Activated gamma-delta T cell (primary cell): ENCODE data around the gene SCFD2.
"Not testable (repeated sequence)": the region's sequence is repeated elsewhere in the genome, so short reads cannot be mapped to it uniquely, and the experiment has no call there.

Experiments used
- DNase-seq: peaks from one replicate; lab custom pipeline; 2025; lab: John Stamatoyannopoulos, UW

SCFD2 gene

DNA sequence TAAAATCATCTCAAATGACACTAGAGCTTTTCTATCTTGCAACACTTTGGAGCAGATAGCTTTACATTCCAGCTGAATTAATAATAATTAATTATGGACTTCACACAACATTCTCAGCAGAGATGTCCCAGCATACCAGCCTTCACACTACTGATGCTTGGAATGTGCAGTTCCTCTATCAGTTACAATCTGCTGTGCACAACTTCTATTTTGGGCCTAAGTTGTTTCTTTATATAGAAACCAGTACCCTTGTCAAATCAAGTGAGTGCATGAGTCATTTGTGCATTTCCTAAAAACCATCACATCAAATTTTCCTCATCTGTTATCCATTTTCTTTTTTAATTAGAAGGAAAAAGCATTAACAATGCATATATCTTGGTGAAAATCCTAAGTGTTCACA is 512.5 kb downstream of the SCFD2 start:
- no peak for DNase-seq

DNA sequence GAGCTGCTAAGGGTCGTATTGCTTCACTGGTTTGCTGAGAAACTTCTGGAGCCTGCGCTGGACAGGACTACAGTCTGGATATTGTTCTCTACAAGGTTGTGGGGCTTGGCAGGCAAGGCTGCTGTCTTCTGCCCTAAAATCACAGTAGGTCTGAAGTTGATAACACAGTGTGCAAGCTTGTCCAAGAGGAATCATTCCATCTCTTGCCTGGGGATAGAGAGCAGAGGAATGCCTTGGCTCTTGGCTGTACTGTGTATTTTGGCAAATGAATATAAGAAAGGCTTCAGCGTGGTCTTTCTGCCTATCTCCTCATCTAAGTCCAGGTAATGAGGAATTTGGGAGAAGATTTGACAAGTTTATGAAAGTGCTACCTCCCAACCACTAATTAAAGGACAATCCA is 513.1 kb downstream of the SCFD2 start:
- no peak for DNase-seq

DNA sequence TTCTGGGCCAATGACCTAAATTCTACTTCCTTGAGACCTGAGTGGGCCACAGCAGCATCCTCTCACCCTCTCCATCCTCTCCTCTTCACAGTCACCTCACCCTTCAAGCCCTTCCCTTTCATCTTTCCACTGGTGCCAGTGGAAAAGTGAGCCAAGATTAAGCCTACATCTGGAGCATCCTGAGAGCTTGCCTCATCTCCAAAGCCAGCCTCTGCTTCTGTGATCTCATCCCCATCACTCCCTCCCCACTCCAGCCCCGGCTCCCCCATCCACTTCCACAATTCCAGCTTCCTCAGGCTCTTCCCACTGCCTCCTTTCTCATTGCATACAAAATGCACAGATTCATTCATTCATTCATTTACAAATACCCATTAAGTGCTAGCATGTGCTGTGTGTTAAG is 513.8 kb downstream of the SCFD2 start:
- no peak for DNase-seq

DNA sequence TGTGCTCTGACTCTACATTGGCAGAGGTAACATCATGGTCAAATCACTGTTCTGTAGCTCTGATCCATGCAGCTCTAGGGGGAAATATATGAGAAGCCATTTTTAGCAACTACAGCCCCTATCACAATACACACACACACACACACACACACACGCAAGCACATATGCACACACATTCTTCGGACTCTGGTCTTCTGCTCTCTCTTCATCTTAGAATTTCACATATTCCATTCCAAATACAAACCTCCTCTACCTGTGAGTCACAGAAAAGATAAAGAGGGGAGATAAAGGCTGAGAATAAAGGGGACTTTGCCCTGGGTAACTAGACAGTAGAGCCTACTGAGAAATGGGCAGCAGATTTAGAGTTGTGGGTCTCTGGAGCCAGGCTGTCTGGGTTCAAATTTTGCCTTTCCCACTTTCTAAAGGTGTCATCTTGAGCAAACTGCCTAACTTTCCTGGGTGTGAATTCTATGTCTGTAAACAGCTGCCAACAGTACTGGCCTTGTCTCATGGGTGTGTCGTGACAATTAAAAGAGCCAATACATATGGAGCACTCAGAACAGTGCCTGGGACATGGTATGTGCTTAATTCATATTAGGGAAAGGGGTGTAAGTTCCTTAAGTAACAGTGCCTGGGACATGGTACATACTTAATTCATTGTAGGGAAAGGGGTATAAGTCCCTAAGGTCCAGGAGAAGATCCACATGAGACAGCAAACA is 515.3 kb downstream of the SCFD2 start:
- no peak for DNase-seq

DNA sequence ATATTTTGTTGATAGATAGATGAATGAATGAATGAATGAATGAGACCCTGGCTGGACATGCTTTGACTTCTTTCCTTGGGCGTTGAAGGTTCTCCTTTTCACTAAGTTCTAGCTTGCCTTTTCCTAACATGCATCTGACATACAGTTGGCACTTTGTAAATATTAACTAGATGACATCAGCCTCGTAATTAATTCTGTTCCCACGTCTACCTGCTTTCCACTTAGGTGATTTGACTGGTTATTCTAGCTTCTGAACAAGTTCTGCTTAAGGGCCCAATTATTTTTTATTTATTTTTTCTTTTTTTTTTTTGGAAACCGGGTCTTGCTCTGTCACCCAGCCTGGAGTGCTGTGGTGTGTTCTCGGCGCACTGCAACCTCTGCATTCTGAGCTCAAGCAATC is 517.6 kb downstream of the SCFD2 start:
- DNase-seq, result no peak

DNA sequence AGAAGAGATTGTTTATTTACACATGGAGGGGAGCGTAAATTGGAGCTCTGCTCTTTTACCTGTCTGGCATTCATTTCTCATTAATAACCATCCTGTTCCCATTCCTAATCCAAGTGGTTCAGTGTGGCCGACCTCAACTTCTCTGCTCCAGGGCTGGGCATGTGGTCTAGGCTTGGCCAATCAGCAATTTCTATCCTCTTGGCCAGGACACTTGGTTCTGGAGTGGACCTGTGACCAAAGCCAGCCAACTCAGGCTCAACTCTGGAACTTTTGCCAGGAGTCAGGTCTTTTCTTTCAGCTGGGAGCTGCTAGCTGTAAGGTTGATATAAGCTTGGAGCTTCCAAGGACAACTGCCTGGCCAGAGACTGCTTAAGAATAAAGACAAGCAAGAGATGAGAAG is 519.4 kb downstream of the SCFD2 start:
- no peak for DNase-seq

DNA sequence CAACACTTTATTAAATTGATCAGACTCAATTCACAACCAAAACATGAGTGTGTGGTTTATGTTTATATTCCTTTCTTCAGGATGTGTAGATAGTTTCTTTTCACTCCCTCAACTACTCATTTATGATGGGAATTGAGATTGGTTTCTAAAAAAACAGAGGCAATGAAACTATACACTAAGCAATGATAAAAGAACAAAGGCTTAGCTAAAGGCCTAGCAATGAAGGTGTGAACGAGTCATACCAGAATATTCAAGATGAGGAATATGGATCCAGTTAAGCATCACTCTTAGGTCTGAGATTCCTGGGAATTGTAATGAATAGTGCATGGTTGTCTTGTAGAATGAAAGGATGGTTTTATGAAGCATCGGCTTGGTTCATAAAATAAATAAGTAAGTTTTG is 521.3 kb downstream of the SCFD2 start:
- DNase-seq, result no peak

DNA sequence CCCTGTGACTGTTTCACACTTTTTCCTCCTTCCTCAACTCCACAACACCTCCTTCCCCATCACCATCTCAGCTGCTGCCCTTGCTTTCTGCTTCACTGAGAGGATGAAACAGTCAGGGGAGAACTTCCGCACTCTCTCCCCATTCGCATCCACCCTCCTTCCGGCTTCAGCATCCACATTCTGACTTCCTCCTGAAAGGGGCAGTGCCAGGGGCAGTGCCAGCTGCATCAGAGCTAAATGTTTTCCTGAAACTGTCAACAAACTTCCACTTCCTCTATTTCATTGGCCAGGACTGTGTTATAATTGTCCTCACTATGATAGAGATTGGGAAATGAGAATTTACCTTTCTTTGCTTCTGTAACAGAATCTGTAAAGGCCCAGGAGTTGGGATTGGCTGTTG is 521.9 kb downstream of the SCFD2 start:
- DNase-seq, result no peak

DNA sequence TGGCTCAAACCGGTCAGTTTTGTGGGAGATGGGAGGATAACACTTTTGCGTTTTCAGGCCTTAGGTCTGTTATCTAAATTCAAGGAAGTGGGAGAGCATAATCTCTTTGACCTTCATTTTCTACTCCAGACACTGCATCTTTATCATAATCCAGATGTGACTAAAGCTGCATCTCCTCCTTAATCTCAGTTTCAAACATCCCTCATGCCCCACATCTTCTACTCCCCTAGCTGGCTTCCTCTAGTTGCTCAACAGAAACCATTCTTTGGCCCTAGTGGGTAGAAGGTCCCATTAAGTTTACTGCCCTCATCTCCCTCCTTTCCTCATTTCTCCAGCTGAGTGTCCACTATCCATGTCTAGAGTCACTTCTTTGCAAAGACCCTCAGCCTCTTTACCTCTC is 522.5 kb downstream of the SCFD2 start:
- DNase-seq, result no peak

DNA sequence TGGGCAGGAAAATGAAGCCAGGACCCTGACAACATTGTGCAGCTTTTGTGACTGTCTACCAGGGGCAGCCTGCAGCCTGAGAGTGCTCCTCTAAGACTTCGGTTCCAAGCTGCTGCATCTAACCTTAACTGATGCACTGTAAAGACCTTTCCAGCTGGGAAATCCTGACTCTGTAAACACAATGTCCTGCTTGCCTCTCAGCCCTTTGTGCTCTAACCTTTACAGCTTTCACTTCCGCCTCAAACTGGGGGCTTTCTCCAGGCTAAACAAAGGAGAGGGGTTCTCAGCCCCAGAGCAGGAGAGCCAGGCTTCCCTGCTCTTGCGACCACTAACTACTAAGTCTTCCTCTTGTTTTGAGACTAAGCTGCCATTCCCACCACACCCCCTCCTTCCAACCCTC is 523.1 kb downstream of the SCFD2 start:
- DNase-seq, result no peak

DNA sequence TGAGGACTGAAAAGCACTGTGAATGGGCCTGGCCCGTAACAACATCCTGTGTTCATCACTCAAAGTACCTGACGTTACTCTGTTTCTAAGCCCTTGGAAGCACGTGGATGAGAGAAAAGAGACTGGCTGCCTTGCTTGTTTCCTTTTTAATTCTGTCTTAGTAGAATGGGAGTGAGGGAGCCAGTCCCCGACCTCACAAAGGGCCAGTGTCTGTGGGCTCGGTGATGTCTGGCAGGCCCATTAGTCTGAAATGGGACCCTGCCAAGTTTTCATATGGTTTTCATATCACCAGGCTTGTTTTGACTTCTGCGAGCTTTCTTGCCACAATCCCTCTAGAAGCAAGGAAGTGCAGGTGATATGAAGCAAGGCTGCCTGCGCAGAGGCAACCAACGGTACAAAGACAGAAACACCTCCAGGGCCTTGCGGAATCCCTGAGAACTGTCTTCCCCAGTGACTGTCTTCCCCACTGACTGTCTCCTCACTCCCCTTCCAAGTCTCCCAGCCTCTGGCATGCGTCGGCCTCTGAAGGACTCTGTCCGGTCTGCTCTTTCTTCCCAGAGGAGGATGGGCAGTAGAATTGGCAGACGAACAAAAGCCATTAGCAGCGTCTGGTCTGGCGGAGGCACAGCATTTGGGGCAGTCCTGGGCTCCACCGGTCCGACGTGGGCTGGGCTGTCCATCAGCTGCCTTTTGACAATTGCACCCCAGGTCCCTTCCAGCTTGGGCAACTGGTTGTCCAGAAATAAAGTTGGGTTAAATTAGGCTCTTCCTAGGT is 524.0 kb downstream of the SCFD2 start:
- no peak for DNase-seq

DNA sequence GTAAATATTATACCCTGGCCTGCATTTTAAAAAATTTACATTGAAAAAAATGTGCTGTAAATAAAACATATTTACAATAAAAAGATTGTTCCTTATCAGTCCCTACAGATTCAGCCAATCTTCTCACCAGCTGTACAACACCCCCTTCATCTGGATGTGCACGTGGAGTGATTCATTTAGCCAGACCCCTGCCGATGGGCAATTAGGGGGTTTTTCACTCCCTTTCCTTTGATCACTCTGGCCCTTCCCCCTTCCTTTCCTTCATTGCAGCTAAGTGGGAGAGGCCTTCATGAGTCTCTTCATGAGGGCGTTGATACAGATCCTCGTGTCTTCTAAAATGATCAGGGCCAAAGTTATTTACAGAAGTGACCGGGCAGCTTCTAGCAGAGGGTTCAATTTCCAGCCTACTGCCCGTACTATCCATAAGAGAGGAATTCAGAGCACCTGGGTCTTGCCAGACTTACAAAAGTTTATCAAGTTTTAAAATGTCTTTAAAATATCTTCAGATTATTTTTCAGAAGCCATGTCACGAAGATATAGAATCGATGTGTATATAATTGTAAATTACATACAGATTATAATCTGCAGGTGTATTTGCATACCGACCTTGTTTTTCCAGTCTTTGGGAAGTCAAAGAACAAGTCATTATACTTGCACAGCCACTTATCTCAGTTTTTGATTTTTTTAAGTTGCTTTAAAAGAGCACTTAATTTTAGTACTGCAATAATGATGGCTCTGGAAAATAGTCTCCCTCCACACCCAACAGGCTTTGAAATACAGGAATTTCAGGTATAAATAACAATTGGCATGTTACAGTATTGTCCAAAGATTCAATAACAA is 525.1 kb downstream of the SCFD2 start:
- DNase-seq, result no peak

DNA sequence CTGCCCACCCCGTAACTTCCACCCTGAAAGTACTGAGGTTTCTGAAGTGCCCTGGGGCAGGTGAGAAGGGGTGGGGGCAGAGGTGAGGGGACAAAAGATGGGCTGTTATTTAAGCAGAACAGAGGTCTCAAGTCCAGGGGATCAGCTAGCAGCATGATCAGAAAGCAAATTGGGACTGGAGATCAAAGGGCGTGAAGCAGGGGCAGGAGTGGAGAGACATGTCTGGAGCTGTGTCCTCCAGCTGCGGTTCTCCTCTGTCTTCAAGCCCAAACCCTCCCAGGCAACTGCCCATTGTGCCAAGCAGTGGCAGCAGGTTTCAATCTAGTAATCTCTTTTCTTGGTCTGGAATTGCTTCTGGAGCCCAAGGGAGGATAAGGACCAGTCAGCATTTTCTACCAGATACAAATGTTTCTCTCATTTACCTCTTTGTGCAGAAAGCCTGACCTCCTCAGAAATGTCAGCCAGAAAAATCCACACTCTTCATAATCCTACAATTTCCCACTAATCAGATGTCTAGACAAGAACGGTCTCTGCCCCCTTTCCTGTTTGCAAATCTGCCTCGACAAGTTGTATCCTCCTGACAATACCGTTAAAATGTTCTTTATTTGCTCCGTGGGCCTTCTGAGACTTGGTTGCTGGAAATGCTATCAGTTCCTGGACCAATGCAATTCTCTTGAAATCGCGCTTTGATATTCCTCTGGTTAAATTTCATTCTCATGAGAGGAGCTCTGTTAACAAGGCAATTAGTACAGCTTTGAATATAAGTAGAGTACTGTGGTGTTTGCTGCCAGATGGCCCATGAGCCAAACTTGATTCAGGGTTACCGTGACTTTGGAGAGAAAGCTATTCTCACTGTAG is 526.9 kb downstream of the SCFD2 start:
- no peak for DNase-seq

DNA sequence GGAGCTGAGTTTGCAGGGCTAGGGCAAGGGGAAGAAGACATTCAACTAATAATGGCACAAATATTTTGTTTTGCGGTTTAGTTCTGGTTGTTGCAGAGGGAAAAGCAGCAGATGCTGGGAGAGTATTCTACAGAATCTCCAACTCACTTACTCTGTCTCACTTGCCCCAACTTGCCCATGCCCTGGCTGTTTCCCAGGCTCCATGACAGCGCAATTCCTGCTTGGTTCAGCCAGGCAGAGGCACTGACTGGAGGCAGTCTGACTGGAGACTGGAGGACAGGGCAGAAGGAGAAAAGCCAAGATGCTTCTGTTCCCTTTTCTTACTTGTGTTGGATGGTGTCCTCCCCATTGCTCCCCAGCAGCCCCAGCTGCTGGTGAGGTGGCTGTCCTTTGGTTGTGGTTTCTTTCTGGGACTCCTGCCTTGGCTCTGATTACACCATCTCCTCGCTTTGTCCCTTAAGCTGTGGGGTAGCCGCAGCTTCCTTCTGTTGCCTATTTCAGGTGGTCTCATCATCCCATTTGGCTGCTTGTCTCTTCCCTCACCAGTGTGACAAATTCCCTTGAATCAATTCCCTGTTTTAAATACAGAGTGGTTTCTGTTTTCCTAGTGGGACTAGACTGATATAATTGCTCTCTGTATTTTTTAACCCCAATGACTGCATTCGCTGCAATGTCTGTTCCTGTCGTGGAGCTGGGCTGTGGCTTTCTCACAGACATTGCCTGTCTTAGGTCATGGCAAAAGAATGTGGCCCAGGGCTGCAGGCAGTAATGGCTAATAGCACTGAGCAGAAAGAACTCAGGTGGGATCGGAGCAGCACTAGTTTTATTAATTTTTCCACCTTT is 527.9 kb downstream of the SCFD2 start:
- DNase-seq, result no peak

DNA sequence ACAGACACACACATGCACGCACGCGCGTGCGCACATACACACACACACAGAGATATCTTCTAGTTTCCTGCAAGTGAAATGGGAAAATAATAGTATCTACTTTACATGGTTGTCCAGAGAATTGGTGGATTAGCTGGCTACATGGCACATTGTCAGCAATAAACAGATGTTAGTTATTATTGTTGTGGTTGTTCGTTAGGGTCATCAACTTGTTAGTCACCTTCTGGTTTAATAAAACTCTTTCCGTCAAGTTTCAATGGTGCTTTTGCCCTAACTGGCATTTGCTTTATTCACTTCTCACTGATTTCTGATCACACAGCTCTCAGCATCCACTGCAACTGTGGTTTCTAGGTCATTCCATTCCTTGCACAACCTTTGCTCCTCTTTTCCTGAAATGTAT is 529.2 kb downstream of the SCFD2 start:
- no peak for DNase-seq

DNA sequence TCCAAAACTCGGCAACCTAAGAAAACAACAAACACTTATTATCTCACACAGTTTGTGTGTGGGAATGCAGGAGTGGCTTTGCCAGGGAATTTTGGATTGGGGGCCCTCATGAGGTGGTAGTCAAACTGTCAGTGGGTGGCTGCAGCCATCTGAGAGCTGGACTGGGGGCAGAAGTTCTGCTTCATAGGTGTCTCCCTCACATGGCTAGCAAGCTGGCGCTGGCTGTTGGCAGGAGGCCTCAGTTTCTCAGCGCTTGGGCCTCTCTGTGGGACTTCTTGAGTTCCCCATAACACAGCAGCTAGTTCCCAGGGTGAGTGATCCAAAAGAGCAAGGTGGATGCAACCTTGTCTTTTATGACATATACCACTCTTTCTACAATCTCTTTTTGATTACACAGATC is 529.7 kb downstream of the SCFD2 start:
- no peak for DNase-seq

DNA sequence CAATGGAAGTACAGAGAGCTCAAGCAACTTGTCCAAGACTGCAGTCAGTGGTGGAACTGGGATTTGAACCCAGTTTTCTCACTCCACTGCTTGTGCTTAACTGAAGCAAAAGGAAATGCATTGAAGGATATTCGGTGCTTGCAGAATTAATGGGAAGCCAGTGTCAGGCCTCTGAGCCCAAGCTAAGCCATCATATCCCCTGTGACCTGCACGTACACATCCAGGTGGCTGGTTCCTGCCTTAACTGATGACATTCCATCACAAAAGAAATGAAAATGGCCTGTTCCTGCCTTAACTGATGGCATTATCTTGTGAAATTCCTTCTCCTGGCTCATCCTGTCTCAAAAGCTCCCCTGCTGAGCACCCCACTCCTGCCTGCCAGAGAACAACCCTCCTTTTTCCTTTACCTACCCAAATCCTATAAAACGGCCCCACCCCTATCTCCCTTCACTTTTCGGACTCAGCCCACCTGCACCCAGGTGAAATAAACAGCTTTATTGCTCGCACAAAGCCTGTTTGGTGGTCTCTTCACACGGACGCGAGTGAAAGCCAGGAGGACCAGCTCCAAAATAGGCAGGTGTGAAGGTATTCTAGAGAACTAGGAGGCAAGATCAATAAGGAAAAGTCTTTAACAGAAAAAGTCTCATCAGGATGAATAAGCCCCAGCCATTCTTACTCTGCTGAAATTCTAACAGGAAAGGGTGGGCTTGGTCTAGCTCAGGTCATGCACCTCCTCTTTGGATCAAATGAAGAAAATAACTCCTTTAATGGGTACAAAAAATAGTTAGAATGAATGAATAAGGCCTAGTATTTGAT is 531.0 kb downstream of the SCFD2 start:
- DNase-seq, result not testable (repeated sequence)

DNA sequence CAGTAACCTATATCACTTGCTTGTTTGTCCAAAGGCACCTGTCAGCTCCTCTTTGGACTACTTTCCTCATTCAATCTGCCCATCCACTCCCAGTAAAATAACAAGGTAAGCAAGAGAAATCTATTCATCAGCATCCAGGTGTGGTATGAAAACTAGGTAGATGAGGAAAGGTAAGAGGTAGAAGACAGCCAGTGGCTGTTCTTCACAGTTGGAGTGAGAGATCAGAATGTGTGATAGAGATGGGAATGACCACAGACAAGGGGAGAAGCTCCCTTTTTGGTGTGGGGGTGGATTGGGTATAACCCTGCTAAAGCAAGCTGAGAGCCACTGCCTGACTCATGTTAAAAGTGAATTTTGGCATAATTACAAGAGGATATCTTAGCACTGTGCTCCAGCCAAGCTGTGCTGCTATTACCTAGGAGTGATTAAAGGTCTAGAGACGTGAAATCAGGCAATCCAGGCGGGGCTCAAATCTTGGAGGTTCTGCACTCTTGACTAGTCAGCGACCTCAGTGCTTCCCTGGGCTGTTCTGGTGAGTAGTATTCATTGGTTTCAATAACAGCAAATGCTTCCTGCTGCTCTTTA is 531.8 kb downstream of the SCFD2 start:
- DNase-seq, result no peak

DNA sequence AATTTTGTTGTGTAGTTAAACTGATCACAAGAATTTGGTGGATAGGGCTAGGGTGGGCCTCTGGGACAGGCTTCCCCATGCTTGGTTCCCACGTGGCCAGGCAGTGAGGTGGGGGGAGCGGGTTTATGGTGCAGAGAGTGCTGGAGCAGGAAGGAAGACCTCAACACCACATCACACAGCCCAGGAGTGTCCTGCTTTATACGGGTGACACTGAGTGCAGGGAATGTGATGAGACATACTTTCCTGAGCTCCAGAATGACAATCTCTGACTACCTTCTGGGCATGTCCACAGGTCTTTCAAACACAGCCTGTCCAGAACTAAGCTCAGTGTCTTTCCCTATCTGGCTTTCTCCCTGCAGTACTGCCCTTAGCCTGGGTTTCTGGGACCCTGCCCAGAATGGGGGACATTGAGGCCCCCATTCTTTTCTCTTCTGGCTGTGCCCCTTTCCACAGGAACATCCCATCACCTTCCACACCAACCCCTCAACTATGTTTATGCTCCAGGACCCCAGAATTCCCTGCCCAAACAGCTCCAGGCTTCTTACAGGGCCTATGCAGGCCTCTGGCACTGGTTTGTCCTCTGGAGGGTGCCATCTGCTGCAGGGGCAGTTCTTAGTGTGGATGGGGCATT is 540.3 kb downstream of the SCFD2 start:
- no peak for DNase-seq
